HCT116 (cell line): ENCODE measurements around the gene ECM1. TPM values are rescaled to one million over a fixed set of nuclear protein-coding genes. Genes with fewer than 3 reads are reported as not detected.
A peak's percentile ranks its signal among the peaks of the same experiment; 100 is the strongest.

ENCODE experiments used
- ATAC-seq: fragments of 200-7000 bp; cut with Tn5 transposase; 2 replicates; pipeline ENCODE4 v1.9.1; 2020; ENCODE audit warnings: mild to moderate bottlenecking, moderate library complexity
- BruUV-seq: library from RNA; stranded (reverse); fragments of 400-500 nt; replicated peaks from 2 replicates; lab custom pipeline; 2021; lab: Mats Ljungman, UMichigan
- CTCF ChIA-PET: fragments of 300-600 bp; sonication (Branson Sonifier 250); formaldehyde crosslinking; loops from one replicate; lab custom pipeline; 2021; ENCODE audit warnings: antibody characterized with exemption; lab: Charles Lee
- POLR2A ChIA-PET: fragments of 300-600, 350-600 bp; sonication (Branson Sonifier 250); formaldehyde crosslinking; loops from one replicate; lab custom pipeline; 2021; ENCODE audit warnings: antibody characterized with exemption; lab: Charles Lee
- RAD21 ChIA-PET, 2 experiments: fragments of 300-600 bp; sonication (Branson Sonifier 250); formaldehyde crosslinking; loops; one replicate each; lab custom pipeline; 2023; ENCODE audit warnings: low total read pairs in 2 of 2; ENCODE audit not compliant: uncharacterized antibody in 2 of 2, unreplicated experiment in 2 of 2, low non-redundant PET in 1 of 2; lab: Charles Lee
- DNase-seq: peaks from one replicate; pipeline ENCODE4 v3.0.0-alpha.2; 2010; ENCODE audit warnings: low read depth, low spot score
- H2AFZ ChIP-seq: fragments of 200-600 bp; shearing (Covaris generic), sonication (generic); 2 replicates; pipeline ENCODE4 v1.6.1; 2017; ENCODE audit warnings: low read depth, mixed run types, mixed read lengths, antibody characterized with exemption, low read length; ENCODE audit not compliant: poor library complexity, severe bottlenecking
- H3K27ac ChIP-seq: 2 replicates; pipeline ENCODE4 v1.5.1; 2012; ENCODE audit warnings: low read depth, low read length
- H3K27me3 ChIP-seq: fragments of 200-600 bp; sonication (generic); 2 replicates; pipeline ENCODE4 v1.6.1; 2016; ENCODE audit warnings: mixed run types, low read length, mixed read lengths; ENCODE audit not compliant: insufficient read depth
- H3K36me3 ChIP-seq, 2 experiments: fragments of 200-500 bp in 1 of 2; fragments of 200-600 bp in 1 of 2; sonication (Bioruptor generic) in 1 of 2; sonication (generic) in 1 of 2; 2 replicates each; pipeline versions ENCODE4 v1.5.1 to v1.6.1; 2014 to 2016; ENCODE audit warnings: low read length in 2 of 2, inconsistent platforms in 1 of 2, mixed read lengths in 1 of 2, mixed run types in 1 of 2; ENCODE audit not compliant: insufficient read depth in 2 of 2, control insufficient read depth in 1 of 2
- H3K4me1 ChIP-seq, 2 experiments: fragments of 200-600 bp in 1 of 2; sonication (generic) in 1 of 2; 2 replicates each; pipeline versions ENCODE4 v1.5.1 to v1.6.1; 2012 to 2017; ENCODE audit warnings: low read length in 2 of 2, inconsistent platforms in 1 of 2, mild to moderate bottlenecking in 1 of 2, mixed read lengths in 1 of 2, mixed run types in 1 of 2, moderate library complexity in 1 of 2; ENCODE audit not compliant: insufficient read depth in 2 of 2, control insufficient read depth in 1 of 2
- H3K4me2 ChIP-seq: fragments of 200-600 bp; sonication (generic); 2 replicates; pipeline ENCODE4 v1.6.1; 2017; ENCODE audit warnings: mixed run types, low read length, mixed read lengths
- H3K4me3 ChIP-seq, 2 experiments: fragments of 200-600 bp in 1 of 2; sonication (generic) in 1 of 2; replicated peaks in 1 of 2; 2 replicates each; pipeline ENCODE4 v1.5.1; 2011 to 2016; ENCODE audit warnings: low read length in 2 of 2, control low read depth in 1 of 2, low read depth in 1 of 2, mild to moderate bottlenecking in 1 of 2, mixed read lengths in 1 of 2, mixed run types in 1 of 2
- H3K79me2 ChIP-seq: fragments of 200-600 bp; sonication (generic); 2 replicates; pipeline ENCODE4 v1.6.1; 2017; ENCODE audit warnings: mild to moderate bottlenecking, mixed run types, low read length, moderate library complexity, mixed read lengths; ENCODE audit not compliant: insufficient read depth
- H3K9ac ChIP-seq: fragments of 200-600 bp; sonication (generic); 2 replicates; pipeline ENCODE4 v1.6.1; 2016; ENCODE audit warnings: low read length, mixed read lengths
- H3K9me2 ChIP-seq: fragments of 200-600 bp; sonication (generic), shearing (Covaris generic); 2 replicates; pipeline ENCODE4 v1.6.1; 2017; ENCODE audit warnings: mixed run types, mild to moderate bottlenecking, moderate library complexity; ENCODE audit not compliant: insufficient read depth
- H3K9me3 ChIP-seq, 2 experiments: fragments of 200-500 bp in 1 of 2; fragments of 200-600 bp in 1 of 2; sonication (Bioruptor generic) in 1 of 2; sonication (generic) in 1 of 2; 2 replicates each; pipeline ENCODE4 v1.6.1; 2014 to 2017; ENCODE audit warnings: low read length in 2 of 2, mixed read lengths in 2 of 2, inconsistent platforms in 1 of 2, low read depth in 1 of 2, mild to moderate bottlenecking in 1 of 2, mixed run types in 1 of 2, moderate library complexity in 1 of 2; ENCODE audit not compliant: control insufficient read depth in 1 of 2, insufficient read depth in 1 of 2
- H4K20me1 ChIP-seq: fragments of 200-600 bp; sonication (generic), shearing (Covaris generic); 2 replicates; pipeline ENCODE4 v1.6.1; 2017; ENCODE audit warnings: mixed run types, mild to moderate bottlenecking, moderate library complexity; ENCODE audit not compliant: insufficient read depth
- CEBPB ChIP-seq: IDR thresholded peaks from 2 replicates; pipeline ENCODE4 v1.6.1; 2012; ENCODE audit warnings: low read depth
- EGR1 ChIP-seq: IDR thresholded peaks from 2 replicates; pipeline ENCODE4 v1.6.1; 2012; ENCODE audit warnings: low read depth
- ELF1 ChIP-seq: IDR thresholded peaks from 2 replicates; pipeline ENCODE4 v1.6.1; 2012; ENCODE audit warnings: low read depth, borderline replicate concordance
- EZH2phosphoT487 ChIP-seq: fragments of 200-600 bp; IDR thresholded peaks from 2 replicates; pipeline ENCODE4 v1.6.1; 2018; ENCODE audit warnings: antibody characterized with exemption, borderline replicate concordance
- POLR2A ChIP-seq: IDR thresholded peaks from 2 replicates; pipeline ENCODE4 v1.7.0; 2011; ENCODE audit warnings: borderline replicate concordance; ENCODE audit not compliant: insufficient read depth, insufficient read length; ENCODE audit errors: extremely low read depth
- RAD21 ChIP-seq: IDR thresholded peaks from 2 replicates; pipeline ENCODE4 v1.6.1; 2012; ENCODE audit warnings: low read depth, mild to moderate bottlenecking
- SP1 ChIP-seq: IDR thresholded peaks from 2 replicates; pipeline ENCODE4 v1.6.1; 2012; ENCODE audit warnings: low read depth
- SRF ChIP-seq: IDR thresholded peaks from 2 replicates; pipeline ENCODE4 v1.6.1; 2012; ENCODE audit warnings: low read depth
- intact Hi-C: fragments of 100-400 bp; cut with micrococcal nuclease; formaldehyde crosslinking; loops from 2 replicates; pipeline ENCODE4 v1.10.0; 2022
- total RNA-seq: library from RNA; stranded (reverse); gene quantifications from one replicate; pipeline ENCODE4 v1.2.1, GENCODE V29; 2021; ENCODE audit not compliant: unreplicated experiment
- TF ChIP-seq, protein P1 (sequence below): IDR thresholded peaks from 2 replicates; pipeline ENCODE4 v1.6.1; 2012
- TF ChIP-seq, protein P2 (sequence below), 3 experiments: fragments of 200-600 bp in 1 of 3; sonication (generic) in 1 of 3; IDR thresholded peaks in 2 of 3; conservative IDR thresholded peaks in 1 of 3; 2 replicates each; pipeline ENCODE4 v1.5.1; 2012 to 2017; ENCODE audit warnings: low read depth in 2 of 3, low read length in 2 of 3, antibody characterized with exemption in 1 of 3, borderline replicate concordance in 1 of 3, control low read depth in 1 of 3, mild to moderate bottlenecking in 1 of 3, mixed read lengths in 1 of 3, mixed run types in 1 of 3, moderate library complexity in 1 of 3; ENCODE audit not compliant: insufficient read depth in 1 of 3
- TF ChIP-seq, protein P3 (sequence below): IDR thresholded peaks from 2 replicates; pipeline ENCODE4 v1.6.1; 2012; ENCODE audit warnings: low read depth

ECM1 gene
- total RNA-seq, 1 experiment from 2014 or later: 2.0 TPM

DNA sequence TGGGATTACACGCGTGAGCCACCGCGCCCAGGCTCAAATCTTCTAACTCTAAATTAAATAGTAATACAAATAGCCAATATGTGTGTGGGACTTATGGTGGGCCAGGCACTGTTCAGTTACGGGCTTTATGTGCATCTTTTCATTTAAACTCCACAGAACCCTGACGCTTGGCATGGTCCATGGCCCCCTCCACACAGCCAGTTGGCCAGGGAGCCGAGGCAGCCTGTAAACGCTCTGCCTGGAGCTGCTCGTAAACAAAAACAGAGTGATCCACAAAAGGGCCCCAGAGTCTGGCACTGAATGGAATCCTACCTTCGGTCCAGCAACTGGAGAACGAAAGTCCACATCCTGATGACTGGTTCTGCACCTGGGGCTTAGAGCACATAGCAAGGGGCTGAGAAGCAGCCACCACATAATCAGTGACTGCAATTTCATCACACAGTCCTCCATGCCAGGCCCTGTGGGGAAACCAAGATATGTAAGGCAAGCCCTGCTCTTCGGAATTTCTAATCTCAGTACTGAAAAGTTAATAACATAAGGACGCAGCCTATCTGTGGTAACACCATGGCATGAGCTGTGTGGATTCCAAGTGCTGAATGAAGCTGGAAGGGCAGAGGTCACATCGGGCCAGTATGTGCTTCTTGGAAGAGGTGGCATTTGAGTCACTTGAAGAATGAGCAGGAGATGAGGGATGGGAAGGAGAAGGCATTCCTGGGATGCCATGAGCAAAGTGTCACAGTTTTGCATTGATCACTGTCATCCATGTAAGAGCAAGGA is 27.8 kb downstream of the ECM1 start:
- Histone ChIP-seq H3K4me2 (peak overlapping the region; percentile 43), H3K9me3 (no peaks in the 10 kb centered on the region), H3K9ac (no peak overlapping the region), H2AFZ (no peak overlapping the region), H3K4me3 (no peak overlapping the region; a peak in 1 of 4 replicates)
- no TSS peak for BruUV-seq
- ATAC-seq: peak; percentile 34; the same call in 1 of the 2 replicates
- intact Hi-C loops: no loop called here
- TF ChIP-seq EGR1 (no peak), POLR2A (no peak)
- TF ChIP-seq, protein P1, sequence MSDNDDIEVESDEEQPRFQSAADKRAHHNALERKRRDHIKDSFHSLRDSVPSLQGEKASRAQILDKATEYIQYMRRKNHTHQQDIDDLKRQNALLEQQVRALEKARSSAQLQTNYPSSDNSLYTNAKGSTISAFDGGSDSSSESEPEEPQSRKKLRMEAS: no peak
- TF ChIP-seq, all 23 proteins: peak for 0
- Histone ChIP-seq H3K36me3 (no peaks in the 10 kb centered on the region), H3K79me2 (no peaks in the 10 kb centered on the region), H3K4me1 (peaks cover 6 to 45% of the 10 kb centered on the region in 2 experiments; a peak in 3 of 4 replicates), H3K27ac (no peak overlapping the region), H4K20me1 (no peaks in the 10 kb centered on the region), H3K27me3 (no peaks in the 10 kb centered on the region), H3K9me2 (no peaks in the 10 kb centered on the region)
- DNase-seq: no peak
- CTCF ChIA-PET: interaction anchor here (1.3 kb wide), 1 partner anchor 280 kb away, joined by 5 read pairs; no protein-coding TSS in a partner anchor
- RAD21 ChIA-PET: no interaction called here
- POLR2A ChIA-PET: no interaction called here

DNA sequence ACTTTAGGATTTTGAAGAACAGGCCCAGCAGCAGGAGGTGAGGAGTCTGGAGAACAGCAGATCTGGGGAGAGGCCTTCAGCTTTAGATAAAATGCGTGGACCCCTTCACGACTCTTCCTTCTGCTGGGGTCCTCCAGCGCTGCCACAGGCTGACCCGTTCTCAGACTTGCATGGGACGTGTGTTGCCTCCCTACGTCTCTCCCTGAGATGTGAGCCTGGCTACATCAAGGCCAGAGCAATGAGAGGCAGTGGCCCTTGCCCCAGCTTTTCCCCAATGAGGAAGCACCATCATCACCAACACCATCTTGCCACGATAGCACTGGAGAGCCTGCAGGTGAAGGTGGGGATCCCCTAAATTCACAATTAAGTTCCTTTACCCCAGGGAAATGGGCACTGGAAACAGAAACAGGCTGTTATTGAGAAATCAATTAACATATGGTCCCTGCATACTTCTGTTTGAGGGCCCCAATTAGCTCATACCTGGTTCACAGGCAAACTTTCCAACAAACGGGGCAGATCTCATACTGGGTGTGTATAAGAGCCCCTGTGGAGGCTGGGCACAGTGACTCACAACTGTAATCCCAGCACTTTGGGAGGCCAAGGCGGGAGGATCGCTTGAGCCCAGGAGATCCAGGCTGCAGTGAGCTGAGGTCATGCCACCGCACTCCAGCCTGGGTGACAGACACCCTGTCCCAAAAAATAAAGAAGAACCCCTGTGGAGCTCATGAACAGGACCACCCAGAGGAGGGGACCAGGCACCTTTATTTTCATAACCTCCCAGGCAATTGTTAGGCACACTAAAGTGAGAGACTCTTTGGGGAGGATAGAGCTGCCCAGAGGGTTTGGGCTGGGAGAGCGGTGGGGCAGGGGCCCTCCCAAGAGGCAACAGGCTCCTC is 29.2 kb downstream of the ECM1 start:
- H3K36me3 ChIP-seq: no peaks in the 10 kb centered on the region
- H3K79me2 ChIP-seq: no peaks in the 10 kb centered on the region
- H4K20me1 ChIP-seq: no peaks in the 10 kb centered on the region
- RAD21 ChIA-PET: no interaction called here
- peak overlapping the region; percentile 37 for H3K4me2 ChIP-seq
- peak; percentile 25; the same call in 1 of the 2 replicates for ATAC-seq
- BruUV-seq: no TSS peak
- intact Hi-C loops: no loop called here
- H3K9me2 ChIP-seq: no peaks in the 10 kb centered on the region
- no peak overlapping the region for H3K4me3 ChIP-seq
- POLR2A ChIA-PET: no interaction called here
- no peaks in the 10 kb centered on the region for H3K27me3 ChIP-seq
- DNase-seq: no peak
- H3K9ac ChIP-seq: no peak overlapping the region
- CTCF ChIA-PET: interaction anchor here (0.6 to 1.3 kb wide), 6 partner anchors 11 to 459 kb away, joined by 3 to 4 read pairs (median 4); no protein-coding TSS in a partner anchor
- no peak overlapping the region for H2AFZ ChIP-seq
- no peaks in the 10 kb centered on the region for H3K9me3 ChIP-seq
- H3K27ac ChIP-seq: no peak overlapping the region
- H3K4me1 ChIP-seq: peaks cover 6 to 44% of the 10 kb centered on the region in 2 experiments; a peak in 3 of 4 replicates
- TF ChIP-seq SP1 (no peak), ELF1 (no peak), SRF (no peak), EZH2phosphoT487 (no peak), CEBPB (no peak), RAD21 (no peak), EGR1 (no peak)
- TF ChIP-seq, protein P2, sequence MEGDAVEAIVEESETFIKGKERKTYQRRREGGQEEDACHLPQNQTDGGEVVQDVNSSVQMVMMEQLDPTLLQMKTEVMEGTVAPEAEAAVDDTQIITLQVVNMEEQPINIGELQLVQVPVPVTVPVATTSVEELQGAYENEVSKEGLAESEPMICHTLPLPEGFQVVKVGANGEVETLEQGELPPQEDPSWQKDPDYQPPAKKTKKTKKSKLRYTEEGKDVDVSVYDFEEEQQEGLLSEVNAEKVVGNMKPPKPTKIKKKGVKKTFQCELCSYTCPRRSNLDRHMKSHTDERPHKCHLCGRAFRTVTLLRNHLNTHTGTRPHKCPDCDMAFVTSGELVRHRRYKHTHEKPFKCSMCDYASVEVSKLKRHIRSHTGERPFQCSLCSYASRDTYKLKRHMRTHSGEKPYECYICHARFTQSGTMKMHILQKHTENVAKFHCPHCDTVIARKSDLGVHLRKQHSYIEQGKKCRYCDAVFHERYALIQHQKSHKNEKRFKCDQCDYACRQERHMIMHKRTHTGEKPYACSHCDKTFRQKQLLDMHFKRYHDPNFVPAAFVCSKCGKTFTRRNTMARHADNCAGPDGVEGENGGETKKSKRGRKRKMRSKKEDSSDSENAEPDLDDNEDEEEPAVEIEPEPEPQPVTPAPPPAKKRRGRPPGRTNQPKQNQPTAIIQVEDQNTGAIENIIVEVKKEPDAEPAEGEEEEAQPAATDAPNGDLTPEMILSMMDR (IDR thresholded peaks at IDR 0.05 in 2 of 3, conservative IDR thresholded peaks at IDR 0.05 in 1 of 3; ENCODE audit: borderline replicate concordance in 1 of 3, insufficient read depth in 1 of 3, low read depth in 2 of 3, low read length in 2 of 3): no peak
- TF ChIP-seq, protein P3, sequence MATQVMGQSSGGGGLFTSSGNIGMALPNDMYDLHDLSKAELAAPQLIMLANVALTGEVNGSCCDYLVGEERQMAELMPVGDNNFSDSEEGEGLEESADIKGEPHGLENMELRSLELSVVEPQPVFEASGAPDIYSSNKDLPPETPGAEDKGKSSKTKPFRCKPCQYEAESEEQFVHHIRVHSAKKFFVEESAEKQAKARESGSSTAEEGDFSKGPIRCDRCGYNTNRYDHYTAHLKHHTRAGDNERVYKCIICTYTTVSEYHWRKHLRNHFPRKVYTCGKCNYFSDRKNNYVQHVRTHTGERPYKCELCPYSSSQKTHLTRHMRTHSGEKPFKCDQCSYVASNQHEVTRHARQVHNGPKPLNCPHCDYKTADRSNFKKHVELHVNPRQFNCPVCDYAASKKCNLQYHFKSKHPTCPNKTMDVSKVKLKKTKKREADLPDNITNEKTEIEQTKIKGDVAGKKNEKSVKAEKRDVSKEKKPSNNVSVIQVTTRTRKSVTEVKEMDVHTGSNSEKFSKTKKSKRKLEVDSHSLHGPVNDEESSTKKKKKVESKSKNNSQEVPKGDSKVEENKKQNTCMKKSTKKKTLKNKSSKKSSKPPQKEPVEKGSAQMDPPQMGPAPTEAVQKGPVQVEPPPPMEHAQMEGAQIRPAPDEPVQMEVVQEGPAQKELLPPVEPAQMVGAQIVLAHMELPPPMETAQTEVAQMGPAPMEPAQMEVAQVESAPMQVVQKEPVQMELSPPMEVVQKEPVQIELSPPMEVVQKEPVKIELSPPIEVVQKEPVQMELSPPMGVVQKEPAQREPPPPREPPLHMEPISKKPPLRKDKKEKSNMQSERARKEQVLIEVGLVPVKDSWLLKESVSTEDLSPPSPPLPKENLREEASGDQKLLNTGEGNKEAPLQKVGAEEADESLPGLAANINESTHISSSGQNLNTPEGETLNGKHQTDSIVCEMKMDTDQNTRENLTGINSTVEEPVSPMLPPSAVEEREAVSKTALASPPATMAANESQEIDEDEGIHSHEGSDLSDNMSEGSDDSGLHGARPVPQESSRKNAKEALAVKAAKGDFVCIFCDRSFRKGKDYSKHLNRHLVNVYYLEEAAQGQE: no peak
